Breast epithelium (tissue), 4 donors: ENCODE results near the gene PUS3. TPM values are rescaled to one million over a fixed set of nuclear protein-coding genes. Genes with fewer than 3 reads are reported as not detected.

Experiments used
- DNase-seq, 2 donors: peaks; one replicate each; pipeline ENCODE4 v3.0.0-alpha.2; 2019; ENCODE audit warnings: low spot score in 2 of 2
- H3K27ac ChIP-seq, 2 donors: fragments of 200-600 bp; sonication (generic) in 1 of 2; one replicate each; pipeline ENCODE4 v1.5.1; 2016 to 2019; ENCODE audit warnings: mild to moderate bottlenecking in 1 of 2
- H3K27me3 ChIP-seq, 2 donors: fragments of 200-600 bp; sonication (generic) in 1 of 2; one replicate each; pipeline versions ENCODE4 v1.5.1 to v1.6.0; 2017 to 2019; ENCODE audit warnings: control low read depth in 1 of 2, mild to moderate bottlenecking in 1 of 2
- H3K36me3 ChIP-seq: fragments of 200-600 bp; one replicate; pipeline ENCODE4 v1.5.1; 2019
- H3K4me1 ChIP-seq, 2 donors: fragments of 200-600 bp; sonication (generic); one replicate each; pipeline ENCODE4 v1.5.1; 2016 to 2019; ENCODE audit warnings: control low read depth in 1 of 2
- H3K4me3 ChIP-seq, 3 donors: fragments of 200-600 bp; sonication (generic); 1 replicate in 2 of 3; 2 replicates in 1 of 3; pipeline ENCODE4 v1.5.1; 2016 to 2019; ENCODE audit warnings: mild to moderate bottlenecking in 3 of 3, moderate library complexity in 2 of 3
- H3K9me3 ChIP-seq, 2 donors: fragments of 200-600 bp; sonication (generic) in 1 of 2; one replicate each; pipeline ENCODE4 v1.5.1; 2016 to 2019; ENCODE audit warnings: control low read depth in 1 of 2
- POLR2A ChIP-seq: fragments of 450-650 bp; IDR thresholded peaks from one replicate; pipeline ENCODE4 v1.6.1; 2016; ENCODE audit warnings: antibody characterized with exemption, mild to moderate bottlenecking, moderate library complexity
- POLR2AphosphoS5 ChIP-seq, 3 donors: sonication (generic); formaldehyde crosslinking; IDR thresholded peaks; one replicate each; pipeline ENCODE4 v1.6.1; 2017; ENCODE audit warnings: antibody characterized with exemption in 3 of 3
- intact Hi-C: fragments of 100-400 bp; cut with DNase I; formaldehyde crosslinking; loops from one replicate; pipeline ENCODE4 v1.15.1; 2023; ENCODE audit warnings: low total_unique reads
- total RNA-seq, 3 donors: library from RNA; depleted of rRNA; stranded (reverse); fragments of >200 nt; gene quantifications; one replicate each; pipeline ENCODE4 v1.1.0, GENCODE V29; 2016
- TF ChIP-seq, protein P1 (sequence below), 3 donors: fragments of 450-650 bp; IDR thresholded peaks; one replicate each; pipeline ENCODE4 v1.5.1; 2016 to 2017; ENCODE audit warnings: antibody characterized with exemption in 3 of 3, mild to moderate bottlenecking in 3 of 3, moderate library complexity in 3 of 3

Gene PUS3
- total RNA-seq, 3 donors from 2014 or later = 5.6 to 10.2 (median 8.6) TPM

DNA sequence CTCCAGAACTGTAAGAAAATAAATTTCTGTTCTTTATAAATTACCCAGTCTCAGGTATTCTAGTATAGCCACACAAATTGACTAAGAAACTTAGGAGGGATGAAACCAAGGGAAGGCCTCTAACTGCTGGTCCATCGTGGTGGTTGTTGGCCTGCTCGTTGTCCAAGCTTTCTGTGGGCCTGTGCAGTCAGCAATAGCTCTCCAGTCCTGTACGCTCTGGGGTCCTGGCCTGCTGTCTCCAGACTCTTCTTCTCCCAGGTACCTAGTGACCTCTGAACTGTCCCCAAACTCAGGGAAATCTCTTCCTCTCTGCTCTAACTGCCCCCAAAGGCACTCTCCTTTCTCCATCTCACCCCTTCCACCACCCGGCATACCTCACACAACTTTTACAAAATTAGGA is 37.1 kb upstream of the PUS3 start:
- H3K4me1 ChIP-seq = no peaks in the 10 kb centered on the region
- TF ChIP-seq, protein P1, sequence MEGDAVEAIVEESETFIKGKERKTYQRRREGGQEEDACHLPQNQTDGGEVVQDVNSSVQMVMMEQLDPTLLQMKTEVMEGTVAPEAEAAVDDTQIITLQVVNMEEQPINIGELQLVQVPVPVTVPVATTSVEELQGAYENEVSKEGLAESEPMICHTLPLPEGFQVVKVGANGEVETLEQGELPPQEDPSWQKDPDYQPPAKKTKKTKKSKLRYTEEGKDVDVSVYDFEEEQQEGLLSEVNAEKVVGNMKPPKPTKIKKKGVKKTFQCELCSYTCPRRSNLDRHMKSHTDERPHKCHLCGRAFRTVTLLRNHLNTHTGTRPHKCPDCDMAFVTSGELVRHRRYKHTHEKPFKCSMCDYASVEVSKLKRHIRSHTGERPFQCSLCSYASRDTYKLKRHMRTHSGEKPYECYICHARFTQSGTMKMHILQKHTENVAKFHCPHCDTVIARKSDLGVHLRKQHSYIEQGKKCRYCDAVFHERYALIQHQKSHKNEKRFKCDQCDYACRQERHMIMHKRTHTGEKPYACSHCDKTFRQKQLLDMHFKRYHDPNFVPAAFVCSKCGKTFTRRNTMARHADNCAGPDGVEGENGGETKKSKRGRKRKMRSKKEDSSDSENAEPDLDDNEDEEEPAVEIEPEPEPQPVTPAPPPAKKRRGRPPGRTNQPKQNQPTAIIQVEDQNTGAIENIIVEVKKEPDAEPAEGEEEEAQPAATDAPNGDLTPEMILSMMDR (IDR thresholded peaks at IDR 0.05) = no peak
- no peak for TF ChIP-seq POLR2A
- TF ChIP-seq POLR2AphosphoS5 (IDR thresholded peaks at IDR 0.05) = no peak
- no peak overlapping the region for H3K4me3 ChIP-seq
- H3K27ac ChIP-seq = no peak overlapping the region
- no peaks in the 10 kb centered on the region for H3K9me3 ChIP-seq
- intact Hi-C loops = no loop called here
- no peaks in the 10 kb centered on the region for H3K36me3 ChIP-seq
- H3K27me3 ChIP-seq = no peaks in the 10 kb centered on the region
- no peak for DNase-seq

DNA sequence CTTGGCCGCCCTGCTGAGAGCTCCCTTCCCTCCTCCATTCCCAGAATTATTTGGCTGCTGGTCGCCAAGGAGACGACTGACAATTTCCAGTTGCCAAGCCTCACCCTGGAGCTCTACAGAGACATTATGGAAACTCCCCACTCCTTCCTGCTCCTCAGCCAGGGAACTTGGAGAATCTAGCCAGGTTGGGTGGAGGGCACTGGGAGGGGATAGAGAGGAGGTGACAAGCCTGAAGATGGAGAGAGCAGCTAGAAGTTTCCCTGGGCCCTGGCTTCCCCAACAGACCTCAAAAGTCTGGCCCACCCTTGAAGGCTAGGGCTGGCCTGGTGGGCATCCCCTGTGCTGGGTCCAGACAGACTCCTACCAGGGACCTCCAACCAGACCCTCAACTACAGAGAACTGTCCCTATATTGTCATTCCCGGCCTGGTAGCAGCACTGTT is 36.1 kb upstream of the PUS3 start:
- intact Hi-C loops = no loop called here
- Histone ChIP-seq H3K36me3 (no peaks in the 10 kb centered on the region), H3K27me3 (no peaks in the 10 kb centered on the region), H3K9me3 (no peaks in the 10 kb centered on the region), H3K27ac (no peak overlapping the region), H3K4me1 (no peaks in the 10 kb centered on the region), H3K4me3 (no peak overlapping the region)
- TF ChIP-seq POLR2AphosphoS5 (IDR thresholded peaks at IDR 0.05) (no peak), POLR2A (no peak)
- TF ChIP-seq, protein P1 (IDR thresholded peaks at IDR 0.05) = no peak
- no peak for DNase-seq

DNA sequence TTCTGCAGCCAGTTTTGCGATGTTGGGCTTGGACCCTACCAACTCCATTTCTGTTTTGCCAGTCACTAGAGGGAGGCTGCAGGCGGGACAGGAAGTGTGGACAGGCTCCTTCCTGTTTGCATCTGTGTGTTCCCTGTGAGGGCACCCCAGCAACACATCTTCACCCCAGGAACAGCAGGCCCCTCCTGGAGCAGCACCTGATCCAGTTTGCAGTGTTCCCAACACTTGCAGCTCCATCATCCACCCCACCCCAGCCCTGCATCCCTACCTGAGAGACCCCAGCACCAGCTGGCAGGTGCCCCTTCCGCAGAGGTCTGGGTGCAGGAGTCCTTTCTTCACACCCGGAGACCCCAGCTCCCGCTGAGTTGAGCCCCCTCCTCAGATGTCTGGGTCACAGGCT is 35.4 kb upstream of the PUS3 start:
- H3K27ac ChIP-seq = no peak overlapping the region
- H3K4me1 ChIP-seq = no peaks in the 10 kb centered on the region
- no peaks in the 10 kb centered on the region for H3K36me3 ChIP-seq
- H3K27me3 ChIP-seq = no peaks in the 10 kb centered on the region
- TF ChIP-seq POLR2AphosphoS5 (IDR thresholded peaks at IDR 0.05) (no peak), POLR2A (no peak)
- TF ChIP-seq, protein P1 (IDR thresholded peaks at IDR 0.05) = no peak
- intact Hi-C loops = no loop called here
- H3K4me3 ChIP-seq = no peak overlapping the region
- no peak for DNase-seq
- no peaks in the 10 kb centered on the region for H3K9me3 ChIP-seq

DNA sequence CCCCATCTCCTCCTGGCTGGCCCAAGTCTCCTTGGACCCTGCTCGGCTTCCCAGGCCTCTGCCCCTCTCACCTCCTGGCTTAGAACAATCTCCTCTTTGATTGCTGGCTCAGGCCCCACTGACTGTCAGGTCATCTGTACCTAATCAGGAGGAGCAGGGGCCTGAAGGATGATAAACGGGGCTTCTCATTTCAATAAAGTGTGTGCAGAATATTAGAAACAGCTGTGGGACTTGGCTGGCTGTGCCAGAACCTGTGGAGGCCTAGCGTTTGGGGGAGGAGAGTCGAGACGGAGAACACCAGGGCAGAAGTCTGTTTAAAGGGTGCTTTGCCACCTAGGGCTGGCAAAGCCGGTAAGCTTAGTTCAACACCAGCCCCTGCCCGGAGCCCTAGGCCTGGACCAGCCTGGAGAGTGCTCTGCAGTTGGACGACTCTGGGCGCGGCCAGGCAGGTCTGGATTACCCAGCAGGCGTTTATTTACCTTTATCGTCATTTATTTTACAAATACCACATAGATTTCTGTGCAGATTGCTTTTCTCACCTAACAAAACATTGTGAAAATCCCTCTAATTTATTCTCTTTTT is 32.7 kb upstream of the PUS3 start:
- H3K9me3 ChIP-seq = no peaks in the 10 kb centered on the region
- H3K4me1 ChIP-seq = no peaks in the 10 kb centered on the region
- no peak for TF ChIP-seq POLR2A
- TF ChIP-seq, protein P1 (IDR thresholded peaks at IDR 0.05) = no peak
- TF ChIP-seq POLR2AphosphoS5 (IDR thresholded peaks at IDR 0.05) = no peak
- no peaks in the 10 kb centered on the region for H3K36me3 ChIP-seq
- intact Hi-C loops = loop anchor here (2.0 kb wide), 1 partner anchor 37 kb away; no protein-coding TSS in a partner anchor
- H3K27me3 ChIP-seq = no peaks in the 10 kb centered on the region
- H3K27ac ChIP-seq = no peak overlapping the region
- DNase-seq = no peak
- H3K4me3 ChIP-seq = no peak overlapping the region

DNA sequence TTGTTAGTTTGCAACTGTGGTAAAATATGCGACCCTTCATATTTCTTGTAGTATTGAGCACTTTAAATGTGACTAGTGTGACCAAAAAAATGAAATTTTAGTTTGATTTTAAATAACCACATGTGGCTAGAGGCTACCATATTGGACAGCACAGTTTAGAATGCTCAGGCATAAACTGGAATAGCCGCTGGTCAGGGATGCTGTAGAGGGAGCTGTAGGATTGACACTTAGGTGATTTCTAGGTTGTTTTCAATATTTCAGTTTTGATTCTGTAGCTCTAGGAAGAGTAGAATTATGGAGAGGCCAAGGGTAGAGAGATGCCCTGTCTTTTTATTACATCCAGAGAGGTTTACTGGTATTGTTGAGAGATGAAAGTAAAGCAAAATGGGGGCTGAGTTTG is 32.0 kb upstream of the PUS3 start:
- Histone ChIP-seq H3K9me3 (no peaks in the 10 kb centered on the region), H3K4me3 (no peak overlapping the region), H3K36me3 (no peaks in the 10 kb centered on the region), H3K4me1 (no peaks in the 10 kb centered on the region), H3K27me3 (no peaks in the 10 kb centered on the region), H3K27ac (no peak overlapping the region)
- intact Hi-C loops = no loop called here
- TF ChIP-seq POLR2AphosphoS5 (IDR thresholded peaks at IDR 0.05) (no peak), POLR2A (no peak)
- DNase-seq = no peak
